Measurements from ENCODE around the gene SF3B3. TPM values are rescaled to one million over a fixed set of nuclear protein-coding genes. Genes with fewer than 3 reads are reported as not detected.
"Not testable (repeated sequence)": the region's sequence is repeated elsewhere in the genome, so short reads cannot be mapped to it uniquely, and the experiment has no call there.

Gene SF3B3
- total RNA-seq, 1 donor from 2014 or later: 631 TPM

GRCh38 chr16:70526403-70526802 lies 2.8 kb downstream of the SF3B3 start:
- Mint-ChIP-seq H3K9me3 (no peaks in the 10 kb centered on the region), H3K4me1 (peaks cover 52% of the 10 kb centered on the region), H3K36me3 (ENCODE audit: low read depth) (peaks cover 23% of the 10 kb centered on the region), H3K27ac (ENCODE audit: unreplicated experiment) (peak overlapping the region; percentile 22), H3K27me3 (ENCODE audit: low read depth) (no peaks in the 10 kb centered on the region), H3K4me3 (peak overlapping the region; percentile 70)
- DNase-seq (ENCODE audit: low read depth, low spot score): no peak
- no peak for TF ChIP-seq CTCF (conservative IDR thresholded peaks at IDR 0.05)

GRCh38 chr16:70527315-70527996 lies 3.8 kb downstream of the SF3B3 start:
- Mint-ChIP-seq H3K27ac (ENCODE audit: unreplicated experiment) (no peak overlapping the region), H3K4me1 (peaks cover 47% of the 10 kb centered on the region), H3K36me3 (ENCODE audit: low read depth) (peaks cover 25% of the 10 kb centered on the region), H3K4me3 (peak overlapping the region; percentile 70), H3K27me3 (ENCODE audit: low read depth) (no peaks in the 10 kb centered on the region), H3K9me3 (no peaks in the 10 kb centered on the region)
- no peak for DNase-seq (ENCODE audit: low read depth, low spot score)
- no peak for TF ChIP-seq CTCF (conservative IDR thresholded peaks at IDR 0.05)

- peak; percentile 70 for TF ChIP-seq CTCF (conservative IDR thresholded peaks at IDR 0.05)
- peaks cover 33% of the 10 kb centered on the region for H3K4me1 Mint-ChIP-seq
- H3K36me3 Mint-ChIP-seq (ENCODE audit: low read depth): peaks cover 30% of the 10 kb centered on the region
- H3K27ac Mint-ChIP-seq (ENCODE audit: unreplicated experiment): no peak overlapping the region
- DNase-seq (ENCODE audit: low read depth, low spot score): no peak
- peak overlapping the region; percentile 47 for H3K4me3 Mint-ChIP-seq
- H3K27me3 Mint-ChIP-seq (ENCODE audit: low read depth): no peaks in the 10 kb centered on the region
- H3K9me3 Mint-ChIP-seq: no peaks in the 10 kb centered on the region
These were observed 5.6 kb downstream of the SF3B3 start for GRCh38 chr16:70529051-70529777.

- Mint-ChIP-seq H3K36me3 (ENCODE audit: low read depth) (peaks cover 33% of the 10 kb centered on the region), H3K4me1 (peaks cover 31% of the 10 kb centered on the region)
- not testable (repeated sequence) for H3K27me3 Mint-ChIP-seq (ENCODE audit: low read depth); H3K9me3 Mint-ChIP-seq; H3K4me3 Mint-ChIP-seq; DNase-seq (ENCODE audit: low read depth, low spot score); H3K27ac Mint-ChIP-seq (ENCODE audit: unreplicated experiment)
These were observed 6.3 kb downstream of the SF3B3 start for GRCh38 chr16:70529954-70530353.

- H3K9me3 Mint-ChIP-seq: no peaks in the 10 kb centered on the region
- H3K27ac Mint-ChIP-seq (ENCODE audit: unreplicated experiment): no peak overlapping the region
- no peak overlapping the region for H3K4me3 Mint-ChIP-seq
- DNase-seq (ENCODE audit: low read depth, low spot score): no peak
- peaks cover 39% of the 10 kb centered on the region for H3K36me3 Mint-ChIP-seq (ENCODE audit: low read depth)
- H3K27me3 Mint-ChIP-seq (ENCODE audit: low read depth): no peaks in the 10 kb centered on the region
- no peaks in the 10 kb centered on the region for H3K4me1 Mint-ChIP-seq
- TF ChIP-seq CTCF (conservative IDR thresholded peaks at IDR 0.05): no peak
These were observed 11.4 kb downstream of the SF3B3 start for GRCh38 chr16:70534971-70535370.

- H3K9me3 Mint-ChIP-seq: no peaks in the 10 kb centered on the region
- H3K4me1 Mint-ChIP-seq: no peaks in the 10 kb centered on the region
- no peak overlapping the region for H3K4me3 Mint-ChIP-seq
- no peak for TF ChIP-seq CTCF (conservative IDR thresholded peaks at IDR 0.05)
- DNase-seq (ENCODE audit: low read depth, low spot score): no peak
- H3K27ac Mint-ChIP-seq (ENCODE audit: unreplicated experiment): no peak overlapping the region
- peaks cover 27% of the 10 kb centered on the region for H3K36me3 Mint-ChIP-seq (ENCODE audit: low read depth)
- no peaks in the 10 kb centered on the region for H3K27me3 Mint-ChIP-seq (ENCODE audit: low read depth)
These were observed 17.4 kb downstream of the SF3B3 start for GRCh38 chr16:70540994-70541393.
